Gastrocnemius medialis (tissue), 4 donors: ENCODE results near the gene ZNF77. TPM values are rescaled to one million over a fixed set of nuclear protein-coding genes. Genes with fewer than 3 reads are reported as not detected.

ENCODE experiments used
- ATAC-seq, 2 donors: fragments of 150-250 bp; one replicate each; pipeline ENCODE4 v1.9.1; 2016
- DNase-seq, 2 donors: peaks; one replicate each; pipeline ENCODE4 v3.0.0-alpha.2; 2019
- H3K27ac ChIP-seq, 4 donors: fragments of 200-600 bp; sonication (generic); 1 replicate in 1 of 4; 2 replicates in 3 of 4; pipeline ENCODE4 v1.5.1; 2016 to 2018; ENCODE audit warnings: mild to moderate bottlenecking in 2 of 4, moderate library complexity in 1 of 4
- H3K27me3 ChIP-seq, 3 donors: fragments of 200-600 bp; sonication (generic) in 2 of 3; 1 replicate in 1 of 3; 2 replicates in 2 of 3; pipeline versions ENCODE4 v1.5.1 to v1.6.0; 2016 to 2019; ENCODE audit warnings: mild to moderate bottlenecking in 1 of 3, moderate library complexity in 1 of 3
- H3K36me3 ChIP-seq, 2 donors: fragments of 200-600 bp; sonication (generic) in 1 of 2; one replicate each; pipeline ENCODE4 v1.5.1; 2017 to 2018
- H3K4me1 ChIP-seq, 2 donors: fragments of 200-600 bp; sonication (generic) in 1 of 2; one replicate each; pipeline ENCODE4 v1.5.1; 2016 to 2017; ENCODE audit warnings: mild to moderate bottlenecking in 2 of 2
- H3K4me3 ChIP-seq, 4 donors: fragments of 200-600 bp; sonication (generic) in 3 of 4; 1 replicate in 1 of 4; 2 replicates in 3 of 4; pipeline ENCODE4 v1.5.1; 2016 to 2019; ENCODE audit warnings: mild to moderate bottlenecking in 2 of 4
- H3K9me3 ChIP-seq, 3 donors: fragments of 200-600 bp; sonication (generic) in 2 of 3; 1 replicate in 1 of 3; 2 replicates in 2 of 3; pipeline ENCODE4 v1.5.1; 2016 to 2019
- POLR2A ChIP-seq, 2 donors: fragments of 450-650 bp; IDR thresholded peaks; one replicate each; pipeline ENCODE4 v1.6.1; 2017; ENCODE audit warnings: antibody characterized with exemption in 2 of 2, mild to moderate bottlenecking in 2 of 2, moderate library complexity in 2 of 2
- in situ Hi-C, 4 donors: fragments of 200-750 bp; cut with MboI; loops; one replicate each; pipeline versions ENCODE4 v1.15.0 to v1.8.0; 2017; ENCODE audit warnings: low sequenced_read_pairs in 4 of 4
- intact Hi-C: fragments of 100-400 bp; cut with DNase I; formaldehyde crosslinking; loops from one replicate; pipeline ENCODE4 v1.15.1; 2023; ENCODE audit warnings: low total_unique reads
- total RNA-seq, 4 donors: library from RNA; depleted of rRNA; stranded (reverse); fragments of >200 nt; gene quantifications; one replicate each; pipeline versions ENCODE4 v1.1.0 to v1.2.3, GENCODE V29; 2016
- TF ChIP-seq, protein P1 (sequence below), 5 experiments: fragments of 450-650 bp in 3 of 5; fragments of 200-600 bp in 2 of 5; sonication (generic) in 2 of 5; IDR thresholded peaks in 4 of 5; conservative IDR thresholded peaks in 1 of 5; 1 replicate in 4 of 5; 2 replicates in 1 of 5; pipeline ENCODE4 v1.5.1; 2016 to 2019; ENCODE audit warnings: antibody characterized with exemption in 5 of 5, mild to moderate bottlenecking in 3 of 5, moderate library complexity in 3 of 5

Gene ZNF77
- total RNA-seq, 4 donors from 2014 or later: 1.3 to 4.7 (median 1.5) TPM

DNA sequence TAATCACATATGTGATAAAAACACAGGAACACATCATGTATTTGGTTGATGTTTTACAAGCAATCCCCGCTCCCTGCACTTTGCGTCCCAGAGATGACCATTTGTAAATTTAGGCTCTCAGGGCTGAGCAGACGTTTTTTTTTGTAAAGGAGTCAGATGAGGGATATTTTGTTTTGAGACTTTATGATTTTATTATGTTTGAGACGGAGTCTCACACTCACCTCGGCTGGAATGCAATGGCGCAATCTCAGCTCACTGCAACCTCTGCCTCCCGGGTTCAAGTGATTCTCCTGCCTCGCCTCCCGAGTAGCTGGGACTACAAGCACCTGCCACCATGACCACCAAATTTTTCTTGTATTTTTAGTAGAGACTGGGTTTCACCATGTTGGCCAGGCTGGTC, 34.0 kb upstream of the ZNF77 start:
- intact Hi-C loops (no loop called here), in situ Hi-C loops (loop anchor here in 1 of 4 donors (10.0 kb wide), 1 partner anchor 56 kb away; no protein-coding TSS in a partner anchor)
- H3K36me3 ChIP-seq: no peaks in the 10 kb centered on the region
- no peak for TF ChIP-seq POLR2A (IDR thresholded peaks at IDR 0.05)
- TF ChIP-seq, protein P1, sequence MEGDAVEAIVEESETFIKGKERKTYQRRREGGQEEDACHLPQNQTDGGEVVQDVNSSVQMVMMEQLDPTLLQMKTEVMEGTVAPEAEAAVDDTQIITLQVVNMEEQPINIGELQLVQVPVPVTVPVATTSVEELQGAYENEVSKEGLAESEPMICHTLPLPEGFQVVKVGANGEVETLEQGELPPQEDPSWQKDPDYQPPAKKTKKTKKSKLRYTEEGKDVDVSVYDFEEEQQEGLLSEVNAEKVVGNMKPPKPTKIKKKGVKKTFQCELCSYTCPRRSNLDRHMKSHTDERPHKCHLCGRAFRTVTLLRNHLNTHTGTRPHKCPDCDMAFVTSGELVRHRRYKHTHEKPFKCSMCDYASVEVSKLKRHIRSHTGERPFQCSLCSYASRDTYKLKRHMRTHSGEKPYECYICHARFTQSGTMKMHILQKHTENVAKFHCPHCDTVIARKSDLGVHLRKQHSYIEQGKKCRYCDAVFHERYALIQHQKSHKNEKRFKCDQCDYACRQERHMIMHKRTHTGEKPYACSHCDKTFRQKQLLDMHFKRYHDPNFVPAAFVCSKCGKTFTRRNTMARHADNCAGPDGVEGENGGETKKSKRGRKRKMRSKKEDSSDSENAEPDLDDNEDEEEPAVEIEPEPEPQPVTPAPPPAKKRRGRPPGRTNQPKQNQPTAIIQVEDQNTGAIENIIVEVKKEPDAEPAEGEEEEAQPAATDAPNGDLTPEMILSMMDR (IDR thresholded peaks at IDR 0.05 in 4 of 5, conservative IDR thresholded peaks at IDR 0.05 in 1 of 5): no peak
- DNase-seq (no peak), ATAC-seq (no peak)
- H3K27ac ChIP-seq: peak overlapping the region in 1 of 4 donors; percentile 68
- H3K4me1 ChIP-seq: peaks cover 45 to 50% of the 10 kb centered on the region in 2 donors
- no peak overlapping the region for H3K4me3 ChIP-seq
- H3K9me3 ChIP-seq: no peaks in the 10 kb centered on the region
- no peaks in the 10 kb centered on the region for H3K27me3 ChIP-seq

DNA sequence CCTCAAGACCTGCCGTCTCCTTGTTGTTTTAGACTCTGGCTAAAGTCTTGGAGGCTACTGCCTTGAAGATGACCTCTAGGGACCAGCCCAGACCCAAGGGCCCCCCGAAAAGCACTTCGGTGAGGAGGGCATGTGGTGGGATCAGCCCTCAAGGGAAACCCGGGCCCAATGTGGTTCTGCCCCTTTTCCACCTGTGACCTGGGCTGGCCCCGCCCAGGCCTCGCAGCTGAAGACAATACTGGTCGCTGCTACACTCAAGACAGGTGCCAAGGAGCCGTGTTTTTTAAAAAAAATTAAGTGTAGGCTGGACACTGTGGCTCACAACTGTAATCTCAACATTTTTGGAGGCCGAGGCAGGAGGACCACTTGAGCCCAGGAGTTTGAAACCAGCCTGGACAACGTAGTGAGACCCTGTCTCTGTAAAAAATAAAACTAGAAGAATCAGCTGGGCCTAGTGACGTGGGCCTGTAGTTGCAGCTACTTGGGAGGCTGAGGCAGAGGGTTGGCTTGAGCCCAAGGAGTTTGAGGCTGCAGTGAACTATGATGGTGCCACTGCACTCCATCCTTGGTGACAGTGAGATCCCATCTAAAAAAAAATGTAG, 33.5 kb upstream of the ZNF77 start:
- TF ChIP-seq, protein P1 (IDR thresholded peaks at IDR 0.05 in 4 of 5, conservative IDR thresholded peaks at IDR 0.05 in 1 of 5): no peak
- no peak for TF ChIP-seq POLR2A (IDR thresholded peaks at IDR 0.05)
- H3K4me1 ChIP-seq: peaks cover 45 to 48% of the 10 kb centered on the region in 2 donors
- no peak overlapping the region for H3K4me3 ChIP-seq
- in situ Hi-C loops: loop anchor here in 1 of 4 donors (10.0 kb wide), 1 partner anchor 57 kb away; no protein-coding TSS in a partner anchor
- no peak for DNase-seq
- no peaks in the 10 kb centered on the region for H3K27me3 ChIP-seq
- no peaks in the 10 kb centered on the region for H3K36me3 ChIP-seq
- H3K9me3 ChIP-seq: no peaks in the 10 kb centered on the region
- intact Hi-C loops: no loop called here
- H3K27ac ChIP-seq: peak overlapping the region; percentile 48 to 75 (median 62)
- no peak for ATAC-seq

DNA sequence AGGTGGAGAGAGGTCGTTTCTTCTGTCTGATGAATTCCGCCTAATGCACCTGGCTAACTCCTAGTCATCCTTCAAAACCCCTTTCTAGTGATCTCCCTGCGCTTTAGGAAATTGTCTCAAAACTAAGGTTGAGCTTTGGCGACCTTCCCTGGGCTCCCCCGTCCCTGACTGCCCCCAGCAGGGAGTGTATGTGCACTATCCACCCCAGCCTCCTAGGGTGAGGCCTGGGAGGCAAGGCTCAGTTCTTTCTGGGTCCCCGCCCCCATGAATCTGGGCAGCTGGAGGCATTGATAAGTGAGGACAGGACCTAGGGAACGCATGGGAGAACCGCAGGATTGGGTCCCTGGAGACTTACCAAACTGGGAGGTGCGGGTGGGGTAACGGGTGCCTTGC, 33.0 kb upstream of the ZNF77 start:
- Histone ChIP-seq H3K36me3 (no peaks in the 10 kb centered on the region), H3K4me3 (peak overlapping the region in 3 of 4 donors; percentile 58 to 81 (median 74)), H3K9me3 (no peaks in the 10 kb centered on the region), H3K27ac (peak overlapping the region; percentile 48 to 75 (median 62)), H3K27me3 (no peaks in the 10 kb centered on the region), H3K4me1 (peaks cover 41 to 46% of the 10 kb centered on the region in 2 donors)
- in situ Hi-C loops: loop anchor here in 1 of 4 donors (10.0 kb wide), 1 partner anchor 57 kb away; no protein-coding TSS in a partner anchor
- intact Hi-C loops: loop anchor here (1.0 kb wide), 3 partner anchors 27 to 117 kb away; partner anchors contain the start of gene GNA11
- TF ChIP-seq POLR2A (IDR thresholded peaks at IDR 0.05): no peak
- TF ChIP-seq, protein P1 (IDR thresholded peaks at IDR 0.05 in 4 of 5, conservative IDR thresholded peaks at IDR 0.05 in 1 of 5): no peak
- no peak for ATAC-seq
- DNase-seq: no peak

DNA sequence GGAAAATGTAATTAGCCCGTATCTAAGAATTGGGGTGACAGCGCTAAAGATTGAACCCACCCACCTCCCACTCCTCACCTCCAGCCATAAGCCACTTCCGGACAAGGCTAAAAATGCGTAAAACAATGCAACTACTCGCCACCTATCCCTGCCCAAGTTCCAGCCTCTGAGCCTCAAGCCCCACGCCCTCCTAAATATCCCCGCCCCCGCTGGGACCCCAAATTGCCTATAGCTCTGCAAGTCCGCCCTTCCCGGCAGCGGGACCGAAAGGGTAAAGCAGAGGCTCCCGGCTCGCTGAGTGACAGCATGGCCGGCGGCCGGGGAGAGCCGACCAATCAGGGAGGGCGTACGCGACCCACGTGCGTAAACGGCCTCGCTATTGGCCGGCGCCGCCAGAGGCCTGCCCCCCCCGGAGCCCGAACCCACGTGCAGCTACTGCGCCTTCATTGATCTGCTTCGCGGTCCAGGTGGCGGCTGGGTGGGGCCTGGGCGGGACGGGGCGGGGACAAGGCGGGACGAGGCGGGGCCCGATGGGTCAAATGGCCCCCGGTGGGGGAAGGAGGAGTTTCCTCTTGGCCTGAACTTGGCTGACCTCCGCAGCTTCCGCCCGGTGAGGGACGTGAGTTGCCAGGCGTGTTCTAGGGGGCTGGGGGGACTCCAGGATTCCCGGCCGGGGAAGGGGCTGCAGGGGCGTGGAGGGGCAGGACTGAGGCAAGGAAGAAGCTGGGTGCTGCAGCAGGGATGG, 32.4 kb upstream of the ZNF77 start, which contains the start of gene TLE6:
Gene TLE6, plus strand, starts transcription at position 564 of the 745 bp plus-strand sequence. CDS start 670 bp downstream, outside the sequence.
- in situ Hi-C loops (loop anchor here in 1 of 4 donors (10.0 kb wide), 1 partner anchor 58 kb away; no protein-coding TSS in a partner anchor), intact Hi-C loops (loop anchor here (1.0 kb wide), 3 partner anchors 27 to 117 kb away; partner anchors contain the start of gene GNA11)
- Histone ChIP-seq H3K36me3 (no peaks in the 10 kb centered on the region), H3K27me3 (no peaks in the 10 kb centered on the region), H3K9me3 (no peaks in the 10 kb centered on the region), H3K4me1 (peaks cover 37 to 46% of the 10 kb centered on the region in 2 donors), H3K27ac (peak within 1 kb of the TSS; percentile 48 to 81 (median 72)), H3K4me3 (peak within 1 kb of the TSS; percentile 54 to 81 (median 66))
- DNase-seq (peak; percentile 93 to 94), ATAC-seq (peak; percentile 88 to 89)
- no peak for TF ChIP-seq POLR2A (IDR thresholded peaks at IDR 0.05)
- TF ChIP-seq, protein P1 (IDR thresholded peaks at IDR 0.05 in 4 of 5, conservative IDR thresholded peaks at IDR 0.05 in 1 of 5): no peak
